H9 (cell line): Measurements from ENCODE around the gene CREB5. TPM values are rescaled to one million over a fixed set of nuclear protein-coding genes. Genes with fewer than 3 reads are reported as not detected.

Source experiments
- DNase-seq: peaks from one replicate; pipeline ENCODE4 v3.0.0-alpha.2; 2017
- H2AFZ ChIP-seq: one replicate; pipeline ENCODE4 v1.6.1; 2013; ENCODE audit warnings: mild to moderate bottlenecking, low read length, control low read depth, moderate library complexity
- H2AK5ac ChIP-seq: 2 replicates; pipeline ENCODE4 v1.6.1; 2013; ENCODE audit warnings: low read length, control low read depth, mixed read lengths; ENCODE audit not compliant: insufficient read length
- H2BK120ac ChIP-seq: one replicate; pipeline ENCODE4 v1.6.1; 2013; ENCODE audit warnings: low read depth, mild to moderate bottlenecking, low read length, control low read depth, inconsistent platforms; ENCODE audit not compliant: poor library complexity, severe bottlenecking
- H2BK12ac ChIP-seq: 2 replicates; pipeline ENCODE4 v1.6.1; 2013; ENCODE audit warnings: low read length, control low read depth, mixed read lengths, low read depth; ENCODE audit not compliant: insufficient read length
- H2BK15ac ChIP-seq: 2 replicates; pipeline ENCODE4 v1.6.1; 2013; ENCODE audit warnings: low read depth, low read length, control low read depth
- H2BK20ac ChIP-seq: one replicate; pipeline ENCODE4 v1.6.1; 2013; ENCODE audit warnings: low read depth, mild to moderate bottlenecking, low read length, control low read depth, inconsistent platforms; ENCODE audit not compliant: poor library complexity, severe bottlenecking
- H2BK5ac ChIP-seq: 2 replicates; pipeline ENCODE4 v1.6.1; 2013; ENCODE audit warnings: low read length, control low read depth, mixed read lengths; ENCODE audit not compliant: insufficient read length
- H3K14ac ChIP-seq: 2 replicates; pipeline ENCODE4 v1.6.1; 2013; ENCODE audit warnings: low read length, control low read depth; ENCODE audit not compliant: insufficient read depth
- H3K18ac ChIP-seq: 2 replicates; pipeline ENCODE4 v1.6.1; 2013; ENCODE audit warnings: low read depth, mild to moderate bottlenecking, mixed read lengths, low read length, control low read depth; ENCODE audit not compliant: insufficient read length
- H3K23ac ChIP-seq: 2 replicates; pipeline ENCODE4 v1.6.1; 2013; ENCODE audit warnings: low read length, control low read depth, mixed read lengths, low read depth; ENCODE audit not compliant: insufficient read length
- H3K23me2 ChIP-seq: 2 replicates; pipeline ENCODE4 v1.6.1; 2013; ENCODE audit warnings: low read depth, mild to moderate bottlenecking, mixed read lengths, low read length, control low read depth; ENCODE audit not compliant: insufficient read length, poor library complexity, severe bottlenecking
- H3K27ac ChIP-seq: 2 replicates; pipeline ENCODE4 v1.5.1; 2013; ENCODE audit warnings: low read length, control low read depth, mixed read lengths, low read depth; ENCODE audit not compliant: insufficient read length
- H3K27me3 ChIP-seq: 2 replicates; pipeline ENCODE4 v1.6.1; 2013; ENCODE audit warnings: low read length, control low read depth, inconsistent platforms; ENCODE audit not compliant: insufficient read depth
- H3K4ac ChIP-seq: 2 replicates; pipeline ENCODE4 v1.6.1; 2013; ENCODE audit warnings: low read depth, mild to moderate bottlenecking, control low read depth, inconsistent platforms, low read length, moderate library complexity
- H3K4me1 ChIP-seq: 2 replicates; pipeline ENCODE4 v1.6.1; 2013; ENCODE audit warnings: low read length, control low read depth, inconsistent platforms; ENCODE audit not compliant: insufficient read depth
- H3K4me2 ChIP-seq: 2 replicates; pipeline ENCODE4 v1.6.1; 2013; ENCODE audit warnings: low read length, control low read depth, mixed read lengths; ENCODE audit not compliant: insufficient read length, insufficient read depth
- H3K56ac ChIP-seq: 2 replicates; pipeline ENCODE4 v1.6.1; 2013; ENCODE audit warnings: low read depth, mild to moderate bottlenecking, mixed read lengths, low read length, control low read depth; ENCODE audit not compliant: insufficient read length
- H3K79me1 ChIP-seq: 2 replicates; pipeline ENCODE4 v1.6.1; 2013; ENCODE audit warnings: low read depth, mild to moderate bottlenecking, moderate library complexity, low read length, control low read depth, inconsistent platforms; ENCODE audit not compliant: insufficient read depth, poor library complexity, severe bottlenecking
- H3K79me2 ChIP-seq: 2 replicates; pipeline ENCODE4 v1.6.1; 2013; ENCODE audit warnings: low read length, control low read depth, inconsistent platforms; ENCODE audit not compliant: insufficient read depth
- H3K9ac ChIP-seq: 2 replicates; pipeline ENCODE4 v1.6.1; 2013; ENCODE audit warnings: low read length, control low read depth, mixed read lengths; ENCODE audit not compliant: insufficient read length; ENCODE audit errors: extremely low read depth
- H3K9me3 ChIP-seq: one replicate; pipeline ENCODE4 v1.6.1; 2013; ENCODE audit warnings: low read depth, low read length, inconsistent platforms; ENCODE audit not compliant: control insufficient read depth
- H3T11ph ChIP-seq: one replicate; pipeline ENCODE4 v1.6.1; 2013; ENCODE audit warnings: mild to moderate bottlenecking, low read length, control low read depth, inconsistent platforms
- H4K20me1 ChIP-seq: one replicate; pipeline ENCODE4 v1.6.1; 2013; ENCODE audit not compliant: control insufficient read depth, insufficient read length, insufficient read depth
- H4K5ac ChIP-seq: 2 replicates; pipeline ENCODE4 v1.6.1; 2013; ENCODE audit warnings: low read depth, mild to moderate bottlenecking, mixed read lengths, low read length, control low read depth; ENCODE audit not compliant: insufficient read length
- H4K8ac ChIP-seq: replicated peaks from 2 replicates; pipeline ENCODE4 v1.6.1; 2013; ENCODE audit warnings: low read length, control low read depth, mixed read lengths, low read depth; ENCODE audit not compliant: insufficient read length
- H4K91ac ChIP-seq: 2 replicates; pipeline ENCODE4 v1.6.1; 2013; ENCODE audit warnings: low read depth, mild to moderate bottlenecking, moderate library complexity, mixed read lengths, low read length, control low read depth; ENCODE audit not compliant: insufficient read length
- H3K27ac Mint-ChIP-seq, 3 experiments: 2 replicates in 2 of 3; 3 replicates in 1 of 3; pipeline ENCODE4 v1.8.0; 2020 to 2021; ENCODE audit warnings: mixed read lengths in 3 of 3, mild to moderate bottlenecking in 1 of 3, moderate library complexity in 1 of 3
- H3K27me3 Mint-ChIP-seq: 2 replicates; pipeline ENCODE4 v1.8.0; 2021; ENCODE audit warnings: low read depth, mild to moderate bottlenecking, moderate library complexity, mixed read lengths
- H3K36me3 Mint-ChIP-seq, 3 experiments: 2 replicates in 2 of 3; 3 replicates in 1 of 3; pipeline ENCODE4 v1.8.0; 2020 to 2021; ENCODE audit warnings: low read depth in 3 of 3, mixed read lengths in 3 of 3; ENCODE audit not compliant: insufficient read depth in 1 of 3
- H3K4me1 Mint-ChIP-seq, 2 experiments: 2 replicates each; pipeline ENCODE4 v1.8.0; 2020; ENCODE audit warnings: mixed read lengths in 2 of 2
- H3K4me3 Mint-ChIP-seq, 2 experiments: 2 replicates in 1 of 2; 3 replicates in 1 of 2; pipeline ENCODE4 v1.8.0; 2020 to 2021; ENCODE audit warnings: mild to moderate bottlenecking in 2 of 2, mixed read lengths in 2 of 2, moderate library complexity in 1 of 2
- H3K9me3 Mint-ChIP-seq, 2 experiments: 2 replicates in 1 of 2; 3 replicates in 1 of 2; pipeline ENCODE4 v1.8.0; 2020; ENCODE audit warnings: mild to moderate bottlenecking in 2 of 2, mixed read lengths in 2 of 2, moderate library complexity in 1 of 2
- CTCF ChIP-seq: fragments of 200-600 bp; sonication (generic); conservative IDR thresholded peaks from 3 replicates; pipeline ENCODE4 v1.8.0; 2021; ENCODE audit warnings: antibody characterized with exemption, mild to moderate bottlenecking
- WGBS: extraction: QIAGEN DNeasy Blood & Tissue Kit; methylation state at CpG from one replicate; pipeline ENCODE4 v1.1.7; 2013; ENCODE audit warnings: missing lambda C conversion rate, low lambda C conversion rate, mixed read lengths; ENCODE audit not compliant: insufficient read length; ENCODE audit errors: extremely low coverage; 5-methylcytosine and 5-hydroxymethylcytosine counted together
- total RNA-seq: library from RNA; stranded (reverse); gene quantifications from 2 replicates; pipeline ENCODE4 v1.2.1, GENCODE V29; 2021

The CREB5 gene
- total RNA-seq, 1 experiment from 2014 or later: 4.0 TPM

GRCh38 chr7:28417321-28417940 lies 5.1 kb downstream of the CREB5 start:
- Histone ChIP-seq H2BK12ac (no peak overlapping the region), H3K27me3 (no peaks in the 10 kb centered on the region), H3K23me2 (no peaks in the 10 kb centered on the region), H3K56ac (no peak overlapping the region), H4K20me1 (no peaks in the 10 kb centered on the region), H3K9ac (no peak overlapping the region), H4K5ac (no peak overlapping the region), H4K8ac (no peak overlapping the region), H2BK20ac (no peak overlapping the region), H2BK5ac (no peak overlapping the region), H3K4ac (no peak overlapping the region), H3T11ph (no peak overlapping the region), H3K9me3 (no peaks in the 10 kb centered on the region), H3K14ac (no peak overlapping the region), H3K4me1 (no peaks in the 10 kb centered on the region), H3K23ac (no peak overlapping the region), H2AK5ac (no peak overlapping the region), H2BK120ac (no peak overlapping the region), H2AFZ (no peak overlapping the region), H3K27ac (no peak overlapping the region), H3K79me1 (no peaks in the 10 kb centered on the region), H2BK15ac (no peak overlapping the region), H3K4me2 (no peak overlapping the region), H4K91ac (no peak overlapping the region), H3K79me2 (no peaks in the 10 kb centered on the region), H3K18ac (no peak overlapping the region)
- Mint-ChIP-seq H3K9me3 (no peaks in the 10 kb centered on the region; a peak in 1 of 5 replicates), H3K4me3 (no peak overlapping the region), H3K4me1 (peaks cover under 1 to 8% of the 10 kb centered on the region in 2 experiments), H3K27me3 (peaks cover 17% of the 10 kb centered on the region), H3K27ac (no peak overlapping the region), H3K36me3 (no peaks in the 10 kb centered on the region)
- no peak for TF ChIP-seq CTCF
- DNase-seq: no peak
- WGBS: no CpG with 5 or more reads among the region's 5 CpGs
